Bronchial epithelial cell (primary cell): Measurements from ENCODE around the gene ESYT1. TPM values are rescaled to one million over a fixed set of nuclear protein-coding genes. Genes with fewer than 3 reads are reported as not detected.

Experiments used
- DNase-seq: peaks from one replicate; pipeline ENCODE4 v3.0.0-alpha.2; 2010; ENCODE audit warnings: low read depth
- FAIRE-seq: peaks from 2 replicates; lab custom pipeline; 2011; peaks lifted over from hg19 to GRCh38; lab: Jason Lieb, UNC
- H3K27me3 ChIP-seq: 2 replicates; pipeline ENCODE4 v1.5.1; 2011; ENCODE audit warnings: low read length; ENCODE audit not compliant: control insufficient read depth, insufficient read depth
- H3K36me3 ChIP-seq: 2 replicates; pipeline ENCODE4 v1.5.1; 2011; ENCODE audit warnings: low read length; ENCODE audit not compliant: control insufficient read depth, insufficient read depth
- H3K4me3 ChIP-seq: 2 replicates; pipeline ENCODE4 v1.5.1; 2011; ENCODE audit warnings: mild to moderate bottlenecking, low read depth, low read length, control low read depth
- total RNA-seq: library from RNA; depleted of rRNA; stranded (reverse); fragments of >200 nt; gene quantifications from 2 replicates; pipeline ENCODE4 v1.2.1, GENCODE V29; 2014
- TF ChIP-seq, protein P1 (sequence below): IDR thresholded peaks from 2 replicates; pipeline ENCODE4 v1.5.1; 2011; ENCODE audit warnings: mild to moderate bottlenecking, moderate library complexity, low read length, control low read depth, inconsistent platforms; ENCODE audit not compliant: insufficient read depth, severe bottlenecking

Gene ESYT1
- total RNA-seq, 1 donor from 2014 or later = 253 TPM

DNA sequence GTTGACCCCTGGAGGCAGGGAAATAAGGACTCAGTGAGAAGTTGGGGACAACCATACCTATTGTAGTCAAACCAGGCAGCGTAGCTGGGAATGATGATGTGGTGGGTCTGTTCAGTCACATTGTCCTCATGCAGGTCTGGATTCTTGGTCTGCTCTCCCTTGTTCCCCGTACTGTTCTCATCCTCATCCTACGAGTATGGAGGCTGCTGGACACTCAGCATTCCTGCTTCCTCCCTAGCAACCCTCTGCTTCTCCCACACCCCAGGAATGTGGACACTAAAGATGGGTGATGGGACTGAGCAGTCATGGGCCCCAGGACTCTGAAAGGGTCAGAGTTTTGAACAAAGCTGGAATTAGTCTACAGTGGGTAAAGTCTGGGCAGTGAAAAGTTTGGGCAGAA, 50.3 kb downstream of the ESYT1 start:
- Histone ChIP-seq H3K4me3 (no peak overlapping the region), H3K36me3 (peaks cover 26% of the 10 kb centered on the region), H3K27me3 (no peaks in the 10 kb centered on the region)
- FAIRE-seq (no peak), DNase-seq (no peak)
- TF ChIP-seq, protein P1, sequence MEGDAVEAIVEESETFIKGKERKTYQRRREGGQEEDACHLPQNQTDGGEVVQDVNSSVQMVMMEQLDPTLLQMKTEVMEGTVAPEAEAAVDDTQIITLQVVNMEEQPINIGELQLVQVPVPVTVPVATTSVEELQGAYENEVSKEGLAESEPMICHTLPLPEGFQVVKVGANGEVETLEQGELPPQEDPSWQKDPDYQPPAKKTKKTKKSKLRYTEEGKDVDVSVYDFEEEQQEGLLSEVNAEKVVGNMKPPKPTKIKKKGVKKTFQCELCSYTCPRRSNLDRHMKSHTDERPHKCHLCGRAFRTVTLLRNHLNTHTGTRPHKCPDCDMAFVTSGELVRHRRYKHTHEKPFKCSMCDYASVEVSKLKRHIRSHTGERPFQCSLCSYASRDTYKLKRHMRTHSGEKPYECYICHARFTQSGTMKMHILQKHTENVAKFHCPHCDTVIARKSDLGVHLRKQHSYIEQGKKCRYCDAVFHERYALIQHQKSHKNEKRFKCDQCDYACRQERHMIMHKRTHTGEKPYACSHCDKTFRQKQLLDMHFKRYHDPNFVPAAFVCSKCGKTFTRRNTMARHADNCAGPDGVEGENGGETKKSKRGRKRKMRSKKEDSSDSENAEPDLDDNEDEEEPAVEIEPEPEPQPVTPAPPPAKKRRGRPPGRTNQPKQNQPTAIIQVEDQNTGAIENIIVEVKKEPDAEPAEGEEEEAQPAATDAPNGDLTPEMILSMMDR = no peak

DNA sequence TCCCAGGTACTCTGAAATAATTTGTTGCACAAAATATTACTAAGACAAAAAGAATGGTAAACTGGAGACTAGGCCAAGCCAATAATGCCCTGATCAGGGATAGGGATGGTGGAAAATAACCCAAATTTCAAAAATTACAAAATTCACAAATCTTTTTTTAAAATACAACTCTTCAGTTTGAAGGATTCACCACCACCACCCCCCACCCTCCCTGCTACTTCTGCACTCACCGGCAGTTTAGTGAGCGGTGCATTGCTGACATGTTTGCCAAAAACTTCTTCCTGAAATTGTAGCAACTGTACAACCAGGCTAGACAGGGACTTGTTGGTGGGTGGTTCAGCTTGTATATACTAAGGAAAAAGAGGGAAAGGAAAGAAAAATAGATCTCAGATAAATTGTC, 58.9 kb downstream of the ESYT1 start:
- DNase-seq = no peak
- no peaks in the 10 kb centered on the region for H3K27me3 ChIP-seq
- H3K36me3 ChIP-seq = peaks cover 10% of the 10 kb centered on the region
- TF ChIP-seq, protein P1 = no peak
- no peak overlapping the region for H3K4me3 ChIP-seq
- no peak for FAIRE-seq

DNA sequence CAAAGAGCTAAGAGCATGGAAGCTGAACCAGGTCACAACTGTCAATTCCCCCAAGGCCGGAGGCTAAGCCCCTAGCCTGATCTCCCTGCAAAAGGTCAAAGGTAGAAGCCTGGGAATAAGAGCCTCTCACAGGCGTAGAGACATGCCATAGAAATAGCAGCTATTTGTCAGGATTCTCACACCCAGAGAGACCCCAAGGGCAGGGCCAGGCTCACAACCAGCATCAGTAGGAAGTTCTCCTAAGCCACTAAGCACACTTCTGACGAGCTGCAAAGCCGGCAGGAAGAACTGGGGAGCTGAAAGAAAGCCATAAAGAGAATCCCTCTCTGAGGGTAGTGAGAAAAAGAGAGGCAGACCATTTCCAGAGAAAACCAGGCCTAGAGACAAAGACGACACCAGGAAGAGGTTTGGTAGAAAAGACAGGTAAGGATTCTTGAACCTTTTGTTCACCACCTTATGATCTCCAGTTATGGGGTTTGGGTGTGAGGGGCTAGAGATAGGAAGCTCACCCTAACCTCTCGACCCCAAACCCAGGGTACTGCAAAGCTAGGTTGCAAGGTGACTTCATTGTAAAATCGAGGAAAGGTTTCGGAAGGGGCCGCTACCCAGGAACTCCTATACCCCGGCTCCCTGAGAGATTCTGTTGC, 60.2 kb downstream of the ESYT1 start:
- FAIRE-seq = no peak
- TF ChIP-seq, protein P1 = no peak

DNA sequence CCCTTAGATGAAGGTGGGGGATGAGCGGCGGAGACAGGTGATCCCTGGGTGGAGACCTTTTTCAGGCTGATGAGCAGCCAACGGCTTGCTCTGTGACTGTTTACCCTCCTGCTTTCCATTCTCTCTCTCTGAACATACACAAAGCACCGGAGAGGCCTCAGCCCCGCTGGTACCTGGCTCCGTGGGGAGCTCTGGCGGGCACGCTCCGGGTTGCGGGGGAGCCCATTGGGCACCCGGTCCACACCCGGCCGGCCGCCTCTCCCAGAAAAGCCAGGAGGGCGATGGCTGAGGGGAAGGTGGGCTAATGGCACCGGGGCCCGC, 60.7 kb downstream of the ESYT1 start:
- H3K4me3 ChIP-seq = peak overlapping the region; percentile 70
- DNase-seq = no peak
- no peaks in the 10 kb centered on the region for H3K27me3 ChIP-seq
- TF ChIP-seq, protein P1 = no peak
- H3K36me3 ChIP-seq = peaks cover 10% of the 10 kb centered on the region
- no peak for FAIRE-seq

More for the DNA sequence above, 60.2 kb downstream of the ESYT1 start:
- H3K4me3 ChIP-seq = peak overlapping the region; percentile 70
- no peaks in the 10 kb centered on the region for H3K27me3 ChIP-seq
- DNase-seq = no peak
- H3K36me3 ChIP-seq = peaks cover 10% of the 10 kb centered on the region

DNA sequence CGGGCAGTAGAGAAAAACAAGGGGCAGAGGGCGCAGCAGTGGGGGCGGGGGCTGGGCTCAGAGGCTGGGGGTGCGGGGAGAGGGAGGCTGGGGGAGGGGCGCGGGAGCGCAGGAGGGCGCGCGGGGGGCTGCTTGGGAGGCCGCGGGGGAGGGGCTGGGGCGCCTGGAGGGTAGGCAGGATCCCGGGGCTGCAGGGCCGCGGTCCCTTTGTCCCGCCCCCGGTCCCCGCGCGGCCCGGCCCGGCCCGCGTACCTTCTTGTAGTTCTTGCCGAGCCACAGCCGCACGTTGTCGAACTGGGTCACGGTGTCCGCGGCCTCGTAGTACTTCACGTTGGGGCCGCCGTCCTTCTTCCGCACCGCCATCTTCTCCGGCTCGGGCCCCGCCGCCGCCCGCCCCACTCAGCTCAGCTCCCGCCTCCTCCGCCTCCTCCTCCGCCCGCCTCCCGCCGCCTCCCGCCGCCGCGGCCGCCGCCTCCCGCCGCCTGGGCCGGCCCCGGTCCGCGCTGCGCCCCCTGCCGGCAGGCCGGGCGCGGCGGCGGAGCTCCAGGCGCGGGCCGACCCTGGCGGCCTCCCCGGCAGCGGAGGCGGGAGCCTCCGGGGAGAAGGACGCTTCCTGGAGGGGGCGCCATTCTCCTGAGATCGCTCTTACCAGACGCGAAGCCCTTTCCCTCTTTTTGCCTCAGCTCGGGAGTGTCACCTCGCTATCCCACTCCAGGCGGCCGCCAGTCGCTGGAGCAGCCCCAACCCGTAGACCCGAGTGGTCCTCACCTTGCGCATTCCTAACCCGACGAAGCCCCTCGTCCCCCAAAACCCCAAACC, 61.2 kb downstream of the ESYT1 start, which contains the start of gene SMARCC2:
SMARCC2 (minus strand) TSS at position 385 of the 819 bp plus-strand sequence; CDS start at position 363, 22 bp downstream.
- TF ChIP-seq, protein P1 = peak; percentile 88
- DNase-seq (peak; percentile 73), FAIRE-seq (no peak)
- Histone ChIP-seq H3K36me3 (peaks cover 9% of the 10 kb centered on the region), H3K4me3 (peak within 1 kb of the TSS; percentile 70), H3K27me3 (no peaks in the 10 kb centered on the region)
